ENCODE results near the gene SHC4.
A peak's percentile ranks its signal among the peaks of the same experiment; 100 is the strongest.

Gene SHC4

GRCh38 chr15:48983300-48983699 is 19.6 kb upstream of the SHC4 start:
- Histone ChIP-seq H4K91ac (ENCODE audit: low read depth, low read length, poor library complexity) (no peak overlapping the region), H3K36me3 (replicated peaks in 1 of 2; ENCODE audit: control insufficient read depth in 2 of 2, insufficient read depth in 2 of 2, low read length in 2 of 2) (peaks cover 0 to 7% of the 10 kb centered on the region in 2 donors), H3K4me1 (ENCODE audit: control insufficient read depth in 2 of 2, insufficient read depth in 1 of 2, low read depth in 1 of 2, low read length in 2 of 2) (peaks cover 0 to 2% of the 10 kb centered on the region in 2 donors), H3K4me3 (ENCODE audit: low read length in 2 of 2) (no peak overlapping the region), H3K9me3 (replicated peaks in 1 of 2; ENCODE audit: control insufficient read depth in 2 of 2, insufficient read depth in 1 of 2, low read depth in 1 of 2, low read length in 2 of 2) (no peaks in the 10 kb centered on the region), H2BK12ac (ENCODE audit: low read length) (no peak overlapping the region), H4K8ac (ENCODE audit: low read depth, low read length) (no peak overlapping the region), H2AK5ac (ENCODE audit: low read depth, low read length) (no peak overlapping the region), H2BK5ac (ENCODE audit: low read length) (no peak overlapping the region), H3K9ac (ENCODE audit: low read depth, low read length, poor library complexity) (no peak overlapping the region), H2AFZ (ENCODE audit: low read length) (peak overlapping the region; percentile 0), H3K14ac (ENCODE audit: low read length) (no peak overlapping the region), H3K4ac (ENCODE audit: low read length) (no peak overlapping the region), H3K79me1 (ENCODE audit: low read depth, low read length) (no peaks in the 10 kb centered on the region), H2BK15ac (ENCODE audit: low read length) (no peak overlapping the region), H3K23ac (ENCODE audit: low read depth, low read length, poor library complexity) (no peak overlapping the region), H3K27me3 (ENCODE audit: control insufficient read depth in 3 of 3, insufficient read depth in 3 of 3, low read depth in 1 of 3, low read length in 3 of 3) (no peaks in the 10 kb centered on the region), H3K4me2 (ENCODE audit: insufficient read depth, low read length, poor library complexity, severe bottlenecking) (no peak overlapping the region), H3K27ac (replicated peaks; ENCODE audit: low read length) (no peak overlapping the region), H3K18ac (ENCODE audit: low read length) (no peak overlapping the region), H2BK120ac (ENCODE audit: low read depth, low read length) (no peak overlapping the region)
- WGBS, 2 donors (ENCODE audit: extremely low coverage in 2 of 2, insufficient read length in 2 of 2, insufficient replicate concordance in 1 of 2) = no CpG with 5 or more reads among the region's 5 CpGs
- DNase-seq (ENCODE audit: low spot score) = no peak

DNA sequence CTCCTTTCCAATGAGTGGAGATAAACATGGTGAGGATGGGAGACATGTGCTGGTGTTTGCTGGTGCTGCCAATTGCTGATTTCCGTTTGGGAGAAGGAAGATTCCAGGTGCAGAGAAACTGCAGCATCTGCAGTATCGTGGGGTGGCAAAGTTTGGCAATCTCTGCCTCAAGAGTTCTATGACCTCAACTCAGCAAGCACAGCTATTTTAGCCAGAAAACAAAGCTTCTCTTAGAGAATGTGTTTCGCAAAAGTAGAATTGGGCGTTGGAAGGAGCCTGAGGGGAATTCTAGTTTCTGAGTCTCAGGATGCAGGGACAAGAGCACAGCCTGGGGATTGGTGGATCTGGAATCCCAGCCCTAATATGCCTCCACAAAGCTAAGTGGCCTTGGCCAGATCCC is 18.2 kb upstream of the SHC4 start:
- no peak overlapping the region for H2BK5ac ChIP-seq (ENCODE audit: low read length)
- H4K91ac ChIP-seq (ENCODE audit: low read depth, low read length, poor library complexity) = no peak overlapping the region
- H3K4me3 ChIP-seq (ENCODE audit: low read length in 2 of 2) = no peak overlapping the region
- no peak overlapping the region for H2BK12ac ChIP-seq (ENCODE audit: low read length)
- no peaks in the 10 kb centered on the region for H3K79me1 ChIP-seq (ENCODE audit: low read depth, low read length)
- no peak overlapping the region for H3K4me2 ChIP-seq (ENCODE audit: insufficient read depth, low read length, poor library complexity, severe bottlenecking)
- no peak overlapping the region for H3K23ac ChIP-seq (ENCODE audit: low read depth, low read length, poor library complexity)
- no peak overlapping the region for H4K8ac ChIP-seq (ENCODE audit: low read depth, low read length)
- no peak overlapping the region for H2BK15ac ChIP-seq (ENCODE audit: low read length)
- no peak overlapping the region for H3K14ac ChIP-seq (ENCODE audit: low read length)
- no peak overlapping the region for H3K4ac ChIP-seq (ENCODE audit: low read length)
- H2BK120ac ChIP-seq (ENCODE audit: low read depth, low read length) = no peak overlapping the region
- no peak overlapping the region for H2AK5ac ChIP-seq (ENCODE audit: low read depth, low read length)
- peaks cover 0 to 2% of the 10 kb centered on the region in 2 donors for H3K4me1 ChIP-seq (ENCODE audit: control insufficient read depth in 2 of 2, insufficient read depth in 1 of 2, low read depth in 1 of 2, low read length in 2 of 2)
- no peak overlapping the region for H2AFZ ChIP-seq (ENCODE audit: low read length)
- no peaks in the 10 kb centered on the region for H3K27me3 ChIP-seq (ENCODE audit: control insufficient read depth in 3 of 3, insufficient read depth in 3 of 3, low read depth in 1 of 3, low read length in 3 of 3)
- no peaks in the 10 kb centered on the region for H3K9me3 ChIP-seq (replicated peaks in 1 of 2; ENCODE audit: control insufficient read depth in 2 of 2, insufficient read depth in 1 of 2, low read depth in 1 of 2, low read length in 2 of 2)
- H3K9ac ChIP-seq (ENCODE audit: low read depth, low read length, poor library complexity) = no peak overlapping the region
- no peaks in the 10 kb centered on the region for H3K36me3 ChIP-seq (replicated peaks in 1 of 2; ENCODE audit: control insufficient read depth in 2 of 2, insufficient read depth in 2 of 2, low read length in 2 of 2)
- DNase-seq (ENCODE audit: low spot score) = no peak
- no CpG with 5 or more reads among the region's 4 CpGs for WGBS, 2 donors (ENCODE audit: extremely low coverage in 2 of 2, insufficient read length in 2 of 2, insufficient replicate concordance in 1 of 2)
- H3K27ac ChIP-seq (replicated peaks; ENCODE audit: low read length) = no peak overlapping the region
- H3K18ac ChIP-seq (ENCODE audit: low read length) = no peak overlapping the region

DNA sequence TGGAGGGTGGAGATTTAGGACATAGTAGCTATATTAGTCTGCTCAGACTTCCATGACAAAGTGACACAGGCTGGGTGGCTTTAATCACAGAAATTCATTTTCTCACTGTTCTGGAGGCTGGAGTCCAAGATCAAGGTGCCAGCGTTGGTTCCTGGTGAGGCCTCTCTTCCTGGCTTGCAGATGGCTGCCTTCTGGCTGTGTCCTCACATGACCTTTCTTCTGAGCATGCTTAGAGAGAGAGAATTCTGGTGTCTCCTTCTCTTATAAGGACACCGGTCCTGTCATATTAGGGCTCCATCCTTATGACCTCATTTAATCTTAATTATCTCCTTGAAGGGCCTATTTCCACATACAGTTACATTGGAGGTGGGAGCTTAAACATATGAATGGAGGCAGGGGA is 14.9 kb upstream of the SHC4 start:
- Histone ChIP-seq H3K36me3 (replicated peaks in 1 of 2; ENCODE audit: control insufficient read depth in 2 of 2, insufficient read depth in 2 of 2, low read length in 2 of 2) (no peaks in the 10 kb centered on the region), H3K9me3 (replicated peaks in 1 of 2; ENCODE audit: control insufficient read depth in 2 of 2, insufficient read depth in 1 of 2, low read depth in 1 of 2, low read length in 2 of 2) (no peaks in the 10 kb centered on the region), H3K14ac (ENCODE audit: low read length) (no peak overlapping the region), H3K27ac (replicated peaks; ENCODE audit: low read length) (no peak overlapping the region), H2BK5ac (ENCODE audit: low read length) (no peak overlapping the region), H3K4ac (ENCODE audit: low read length) (no peak overlapping the region), H3K4me1 (ENCODE audit: control insufficient read depth in 2 of 2, insufficient read depth in 1 of 2, low read depth in 1 of 2, low read length in 2 of 2) (peaks cover 6 to 17% of the 10 kb centered on the region in 2 donors), H2BK12ac (ENCODE audit: low read length) (no peak overlapping the region), H3K27me3 (ENCODE audit: control insufficient read depth in 3 of 3, insufficient read depth in 3 of 3, low read depth in 1 of 3, low read length in 3 of 3) (no peaks in the 10 kb centered on the region), H3K79me1 (ENCODE audit: low read depth, low read length) (no peaks in the 10 kb centered on the region), H4K8ac (ENCODE audit: low read depth, low read length) (no peak overlapping the region), H3K9ac (ENCODE audit: low read depth, low read length, poor library complexity) (no peak overlapping the region), H2AFZ (ENCODE audit: low read length) (no peak overlapping the region), H2BK120ac (ENCODE audit: low read depth, low read length) (no peak overlapping the region), H4K91ac (ENCODE audit: low read depth, low read length, poor library complexity) (no peak overlapping the region), H3K4me3 (ENCODE audit: low read length in 2 of 2) (no peak overlapping the region), H3K4me2 (ENCODE audit: insufficient read depth, low read length, poor library complexity, severe bottlenecking) (no peak overlapping the region), H2AK5ac (ENCODE audit: low read depth, low read length) (no peak overlapping the region), H3K18ac (ENCODE audit: low read length) (no peak overlapping the region), H3K23ac (ENCODE audit: low read depth, low read length, poor library complexity) (no peak overlapping the region), H2BK15ac (ENCODE audit: low read length) (no peak overlapping the region)
- no peak for DNase-seq (ENCODE audit: low spot score)
- no CpG with 5 or more reads among the region's 2 CpGs for WGBS, 2 donors (ENCODE audit: extremely low coverage in 2 of 2, insufficient read length in 2 of 2, insufficient replicate concordance in 1 of 2)

DNA sequence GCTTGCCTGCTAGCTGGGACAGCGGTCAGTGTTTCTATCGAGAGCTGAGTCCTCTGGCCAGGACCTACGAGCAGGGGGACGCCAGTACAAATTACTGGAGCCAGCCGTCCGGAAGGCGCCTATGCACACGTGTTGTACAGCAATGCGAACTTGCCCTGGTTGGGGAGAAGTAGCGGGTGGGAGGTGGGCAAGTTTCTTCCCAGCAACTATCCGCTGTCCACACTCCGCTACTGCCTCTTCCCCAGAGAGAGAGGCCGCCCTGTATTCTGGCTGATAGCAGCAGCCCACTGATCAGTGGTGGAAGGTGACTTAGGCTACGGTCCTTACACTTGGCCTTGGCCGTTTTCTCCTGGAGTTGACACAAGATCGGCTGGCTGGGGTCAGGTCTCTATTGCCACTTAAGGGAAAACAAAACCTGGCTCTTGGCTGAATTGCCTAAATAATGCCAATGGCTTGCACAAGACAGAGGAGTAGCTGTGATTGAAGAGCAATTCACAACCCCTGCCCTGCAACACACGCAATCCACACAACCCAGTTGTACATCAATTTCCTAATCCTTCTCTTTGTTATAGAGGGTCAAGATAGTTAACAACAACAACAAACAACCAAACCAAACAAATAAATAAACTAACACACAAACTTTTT is 12.8 kb upstream of the SHC4 start:
- Histone ChIP-seq H2AFZ (ENCODE audit: low read length) (peak overlapping the region; percentile 89), H3K79me1 (ENCODE audit: low read depth, low read length) (no peaks in the 10 kb centered on the region), H3K4me3 (ENCODE audit: low read length in 2 of 2) (peak overlapping the region in 1 of 2 donors; percentile 53), H3K4ac (ENCODE audit: low read length) (no peak overlapping the region), H4K91ac (ENCODE audit: low read depth, low read length, poor library complexity) (no peak overlapping the region), H2BK120ac (ENCODE audit: low read depth, low read length) (no peak overlapping the region), H3K14ac (ENCODE audit: low read length) (no peak overlapping the region), H3K18ac (ENCODE audit: low read length) (peak overlapping the region; percentile 11), H3K23ac (ENCODE audit: low read depth, low read length, poor library complexity) (no peak overlapping the region), H3K9me3 (replicated peaks in 1 of 2; ENCODE audit: control insufficient read depth in 2 of 2, insufficient read depth in 1 of 2, low read depth in 1 of 2, low read length in 2 of 2) (no peaks in the 10 kb centered on the region), H3K4me1 (ENCODE audit: control insufficient read depth in 2 of 2, insufficient read depth in 1 of 2, low read depth in 1 of 2, low read length in 2 of 2) (peaks cover 4 to 17% of the 10 kb centered on the region in 2 donors), H3K4me2 (ENCODE audit: insufficient read depth, low read length, poor library complexity, severe bottlenecking) (peak overlapping the region; percentile 93), H4K8ac (ENCODE audit: low read depth, low read length) (no peak overlapping the region), H3K9ac (ENCODE audit: low read depth, low read length, poor library complexity) (peak overlapping the region; percentile 57), H3K27me3 (ENCODE audit: control insufficient read depth in 3 of 3, insufficient read depth in 3 of 3, low read depth in 1 of 3, low read length in 3 of 3) (no peaks in the 10 kb centered on the region), H2BK15ac (ENCODE audit: low read length) (no peak overlapping the region), H2AK5ac (ENCODE audit: low read depth, low read length) (no peak overlapping the region), H3K27ac (replicated peaks; ENCODE audit: low read length) (no peak overlapping the region), H2BK5ac (ENCODE audit: low read length) (no peak overlapping the region), H2BK12ac (ENCODE audit: low read length) (no peak overlapping the region), H3K36me3 (replicated peaks in 1 of 2; ENCODE audit: control insufficient read depth in 2 of 2, insufficient read depth in 2 of 2, low read length in 2 of 2) (no peaks in the 10 kb centered on the region)
- no peak for DNase-seq (ENCODE audit: low spot score)
- no CpG with 5 or more reads among the region's 17 CpGs for WGBS, 2 donors (ENCODE audit: extremely low coverage in 2 of 2, insufficient read length in 2 of 2, insufficient replicate concordance in 1 of 2)
